Cardiac muscle cell (in vitro differentiated cells and primary cell): Measurements from ENCODE around the gene C10orf95. TPM values are rescaled to one million over a fixed set of nuclear protein-coding genes. Genes with fewer than 3 reads are reported as not detected.
A peak's percentile ranks its signal among the peaks of the same experiment; 100 is the strongest.

Experiments used
- DNase-seq, 2 donors: peaks; one replicate each; pipeline versions ENCODE4 v3.0.0 to v3.0.0-alpha.2; 2010 to 2017; ENCODE audit warnings: low read depth in 1 of 2, low spot score in 1 of 2
- H3K27ac ChIP-seq: fragments of 200-600 bp; sonication (generic); 2 replicates; pipeline ENCODE4 v1.5.1; 2016
- H3K27me3 ChIP-seq: fragments of 200-600 bp; sonication (generic); 2 replicates; pipeline ENCODE4 v1.6.0; 2016; ENCODE audit warnings: control low read depth
- H3K36me3 ChIP-seq: fragments of 200-600 bp; sonication (generic); 2 replicates; pipeline ENCODE4 v1.5.1; 2016; ENCODE audit warnings: control low read depth
- H3K4me1 ChIP-seq: fragments of 200-600 bp; sonication (generic); 2 replicates; pipeline ENCODE4 v1.8.1; 2017; ENCODE audit warnings: low read depth, mild to moderate bottlenecking, mixed run types
- H3K4me3 ChIP-seq: fragments of 200-600 bp; sonication (generic); 2 replicates; pipeline ENCODE4 v1.5.1; 2016; ENCODE audit warnings: mild to moderate bottlenecking
- H3K9me3 ChIP-seq: fragments of 200-600 bp; sonication (generic); 2 replicates; pipeline ENCODE4 v1.5.1; 2017; ENCODE audit warnings: low read depth, mild to moderate bottlenecking, control low read depth
- CTCF ChIP-seq: IDR thresholded peaks from 2 replicates; pipeline ENCODE4 v1.5.1; 2012; ENCODE audit warnings: low read depth, mild to moderate bottlenecking, low read length
- polyA plus RNA-seq: library from polyadenylated mRNA; unstranded; fragments of >200 nt; fragmentation: Nextera tagmentation; extraction: Ambion mirVana; gene quantifications from 2 replicates; pipeline ENCODE4 v1.2.1, GENCODE V29; 2016
- total RNA-seq: library from RNA; depleted of rRNA; stranded (reverse); fragments of >200 nt; gene quantifications from 2 replicates; pipeline ENCODE4 v1.2.3, GENCODE V29; 2016

Gene C10orf95
- total and polyA plus RNA-seq, 2 experiments from 2014 or later: 1.7 TPM; not detected in 1

GRCh38 chr10:102450124-102450373 lies 1.3 kb downstream of the C10orf95 start:
- H3K27ac ChIP-seq: peak overlapping the region; percentile 67
- H3K4me1 ChIP-seq: peaks cover 4% of the 10 kb centered on the region
- TF ChIP-seq CTCF: no peak
- DNase-seq: peak in 1 of 2 donors; percentile 20
- H3K36me3 ChIP-seq: no peaks in the 10 kb centered on the region
- H3K27me3 ChIP-seq: no peaks in the 10 kb centered on the region
- peak overlapping the region; percentile 89 for H3K4me3 ChIP-seq
- no peaks in the 10 kb centered on the region for H3K9me3 ChIP-seq

GRCh38 chr10:102449321-102450123 lies 1.8 kb downstream of the C10orf95 start:
- Histone ChIP-seq H3K9me3 (no peaks in the 10 kb centered on the region), H3K27ac (peak overlapping the region; percentile 67), H3K4me1 (peaks cover 4% of the 10 kb centered on the region), H3K27me3 (no peaks in the 10 kb centered on the region), H3K36me3 (no peaks in the 10 kb centered on the region), H3K4me3 (peak overlapping the region; percentile 89)
- no peak for TF ChIP-seq CTCF
- DNase-seq: peak; percentile 67 to 77

DNA sequence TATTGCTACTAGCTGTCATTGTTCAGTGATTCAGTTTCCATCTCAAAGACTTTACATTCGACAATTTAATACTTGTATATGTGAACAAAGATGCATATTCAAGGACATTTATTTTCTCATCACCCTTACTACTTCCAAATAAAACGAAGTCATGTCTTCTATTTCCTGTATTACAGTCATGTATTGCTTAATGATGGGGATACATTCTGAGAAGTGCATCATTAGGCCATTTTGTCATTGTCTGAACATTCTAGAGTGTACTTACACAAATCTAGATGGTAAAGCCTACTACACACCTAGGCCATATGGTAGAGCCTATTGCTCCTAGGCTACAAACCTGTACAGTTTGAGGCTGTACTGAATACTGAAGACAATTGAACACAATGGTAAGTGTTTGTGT lies 6.5 kb downstream of the C10orf95 start:
- Histone ChIP-seq H3K27me3 (no peaks in the 10 kb centered on the region), H3K36me3 (no peaks in the 10 kb centered on the region), H3K27ac (no peak overlapping the region), H3K9me3 (no peaks in the 10 kb centered on the region), H3K4me1 (peaks cover 4% of the 10 kb centered on the region), H3K4me3 (no peak overlapping the region)
- no peak for TF ChIP-seq CTCF
- DNase-seq: no peak

DNA sequence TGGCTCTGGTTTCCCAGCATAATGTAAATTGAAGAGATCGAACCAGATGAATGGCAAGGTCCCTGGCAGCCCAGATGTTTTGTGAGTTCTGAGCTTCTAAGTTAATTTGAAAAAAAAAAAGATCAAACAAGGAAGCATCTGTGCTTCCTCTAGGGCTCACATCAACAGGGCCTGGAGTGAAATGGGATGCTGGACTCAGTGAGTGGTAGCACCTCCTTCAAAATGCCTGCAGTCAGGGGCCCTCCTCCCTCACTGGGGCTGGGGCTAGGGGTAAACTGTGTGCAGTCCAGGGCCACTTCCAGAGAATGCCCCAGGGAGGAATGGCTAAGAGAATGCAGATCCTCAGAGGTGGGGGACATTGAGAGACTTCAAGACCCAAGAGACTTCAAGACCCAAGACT lies 13.0 kb downstream of the C10orf95 start:
- Histone ChIP-seq H3K27me3 (no peaks in the 10 kb centered on the region), H3K36me3 (no peaks in the 10 kb centered on the region), H3K4me3 (no peak overlapping the region), H3K9me3 (no peaks in the 10 kb centered on the region), H3K27ac (no peak overlapping the region), H3K4me1 (peaks cover 10% of the 10 kb centered on the region)
- TF ChIP-seq CTCF: no peak
- no peak for DNase-seq

DNA sequence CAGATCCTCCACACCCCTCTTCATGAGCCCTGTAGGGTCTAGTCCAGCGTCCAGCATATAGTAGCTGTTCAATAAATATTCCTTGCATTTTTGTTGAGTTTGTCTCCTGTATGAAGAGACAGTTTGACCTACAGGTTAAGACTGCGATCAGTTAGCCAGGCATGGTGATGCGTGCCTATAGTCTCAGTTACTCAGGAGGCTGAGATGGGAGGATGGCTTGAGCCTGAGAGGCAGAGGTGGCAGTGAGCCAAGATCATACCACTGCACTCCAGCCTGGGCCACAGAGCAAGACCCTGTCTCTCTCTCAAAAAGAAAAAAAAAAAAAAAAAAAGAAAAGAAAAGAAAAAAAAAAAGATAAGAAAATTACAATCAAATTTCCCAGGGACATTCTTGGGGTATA lies 13.8 kb downstream of the C10orf95 start:
- peaks cover 10% of the 10 kb centered on the region for H3K4me1 ChIP-seq
- no peaks in the 10 kb centered on the region for H3K27me3 ChIP-seq
- no peak for TF ChIP-seq CTCF
- DNase-seq: no peak
- no peaks in the 10 kb centered on the region for H3K9me3 ChIP-seq
- H3K4me3 ChIP-seq: no peak overlapping the region
- no peaks in the 10 kb centered on the region for H3K36me3 ChIP-seq
- no peak overlapping the region for H3K27ac ChIP-seq

GRCh38 chr10:102436312-102436711 lies 15.0 kb downstream of the C10orf95 start:
- Histone ChIP-seq H3K27me3 (no peaks in the 10 kb centered on the region), H3K4me3 (no peak overlapping the region), H3K4me1 (peaks cover 10% of the 10 kb centered on the region), H3K27ac (no peak overlapping the region), H3K36me3 (no peaks in the 10 kb centered on the region), H3K9me3 (no peaks in the 10 kb centered on the region)
- no peak for TF ChIP-seq CTCF
- DNase-seq: no peak
